H1 (cell line): ENCODE data around the gene CRISPLD2. TPM values are rescaled to one million over a fixed set of nuclear protein-coding genes. Genes with fewer than 3 reads are reported as not detected.

ENCODE experiments used
- CTCF ChIA-PET: fragments of 300-600 bp; sonication (Branson Sonifier 250); formaldehyde crosslinking; loops from one replicate; lab custom pipeline; 2021; ENCODE audit not compliant: partially characterized antibody; lab: Charles Lee
- POLR2A ChIA-PET: fragments of 300-600 bp; sonication (Branson Sonifier 250); formaldehyde crosslinking; loops from one replicate; lab custom pipeline; 2021; ENCODE audit warnings: inconsistent platforms; ENCODE audit not compliant: partially characterized antibody; lab: Charles Lee
- DNase-seq, 2 experiments: peaks; one replicate each; pipeline versions ENCODE4 v3.0.0 to v3.0.0-alpha.2; 2010 to 2022; ENCODE audit warnings: low spot score in 2 of 2, low read depth in 1 of 2, mixed read lengths in 1 of 2
- FAIRE-seq: peaks from 2 replicates; lab custom pipeline; 2011; peaks lifted over from hg19 to GRCh38; lab: Jason Lieb, UNC
- H2AFZ ChIP-seq: 2 replicates; pipeline ENCODE4 v1.8.1; 2012; ENCODE audit warnings: low read length, inconsistent platforms
- H2AK5ac ChIP-seq: 2 replicates; pipeline ENCODE4 v1.6.1; 2013; ENCODE audit warnings: low read depth, low read length
- H2BK120ac ChIP-seq: replicated peaks from 2 replicates; pipeline ENCODE3; 2013; ENCODE audit warnings: low read depth, low read length, inconsistent platforms
- H2BK12ac ChIP-seq: 2 replicates; pipeline ENCODE4 v1.6.1; 2013; ENCODE audit warnings: low read depth, low read length
- H2BK15ac ChIP-seq: 2 replicates; pipeline ENCODE4 v1.6.1; 2013; ENCODE audit warnings: low read length
- H2BK20ac ChIP-seq: 2 replicates; pipeline ENCODE4 v1.6.1; 2013; ENCODE audit warnings: low read length
- H2BK5ac ChIP-seq: 2 replicates; pipeline ENCODE4 v1.6.1; 2013; ENCODE audit warnings: low read depth, low read length
- H3K14ac ChIP-seq: 2 replicates; pipeline ENCODE4 v1.6.1; 2013; ENCODE audit warnings: inconsistent platforms; ENCODE audit not compliant: insufficient read length
- H3K18ac ChIP-seq: 2 replicates; pipeline ENCODE4 v1.6.1; 2013; ENCODE audit warnings: low read length; ENCODE audit errors: extremely low read depth
- H3K23ac ChIP-seq: 2 replicates; pipeline ENCODE4 v1.6.1; 2013; ENCODE audit warnings: inconsistent platforms; ENCODE audit not compliant: insufficient read length
- H3K23me2 ChIP-seq: 2 replicates; pipeline ENCODE4 v1.6.1; 2013; ENCODE audit warnings: low read depth, low read length
- H3K27ac ChIP-seq: 2 replicates; pipeline ENCODE4 v1.6.1; 2011; ENCODE audit warnings: low read depth, low read length, inconsistent platforms
- H3K27me3 ChIP-seq, 4 experiments: replicated peaks in 1 of 4; 1 replicate in 1 of 4; 2 replicates in 3 of 4; pipeline versions ENCODE4 v1.6.1 to v1.8.1; 2011 to 2013; ENCODE audit warnings: low read length in 3 of 4, mild to moderate bottlenecking in 3 of 4, inconsistent platforms in 2 of 4, mixed read lengths in 2 of 4, moderate library complexity in 1 of 4; ENCODE audit not compliant: control insufficient read depth in 3 of 4, insufficient read depth in 3 of 4; ENCODE audit errors: extremely low read depth in 1 of 4
- H3K36me3 ChIP-seq, 4 experiments: 2 replicates each; pipeline versions ENCODE4 v1.6.1 to v1.8.1; 2011 to 2013; ENCODE audit warnings: mild to moderate bottlenecking in 4 of 4, low read length in 3 of 4, moderate library complexity in 2 of 4, control low read depth in 1 of 4, inconsistent platforms in 1 of 4; ENCODE audit not compliant: insufficient read depth in 4 of 4, control insufficient read depth in 2 of 4
- H3K4ac ChIP-seq: replicated peaks from 2 replicates; pipeline ENCODE3; 2013; ENCODE audit warnings: low read length, low read depth, mixed read lengths, inconsistent platforms; ENCODE audit not compliant: insufficient read length
- H3K4me1 ChIP-seq, 4 experiments: replicated peaks in 1 of 4; 1 replicate in 1 of 4; 2 replicates in 3 of 4; pipeline versions ENCODE4 v1.6.1 to v1.8.1; 2011 to 2013; ENCODE audit warnings: low read length in 3 of 4, inconsistent platforms in 2 of 4, mixed read lengths in 1 of 4; ENCODE audit not compliant: insufficient read depth in 4 of 4, control insufficient read depth in 3 of 4
- H3K4me2 ChIP-seq, 2 experiments: 2 replicates each; pipeline versions ENCODE4 v1.6.1 to v1.8.1; 2011 to 2013; ENCODE audit warnings: low read depth in 2 of 2, low read length in 2 of 2, control low read depth in 1 of 2, inconsistent platforms in 1 of 2, mild to moderate bottlenecking in 1 of 2; ENCODE audit not compliant: insufficient read depth in 1 of 2
- H3K4me3 ChIP-seq, 4 experiments: fragments of 200-600, 300-600 bp in 1 of 4; sonication (generic), shearing (Covaris generic), sonication (Bioruptor Twin) in 1 of 4; 2 replicates each; pipeline versions ENCODE4 v1.5.1 to v1.8.1; 2011 to 2016; ENCODE audit warnings: low read length in 4 of 4, low read depth in 3 of 4, control low read depth in 2 of 4, inconsistent platforms in 2 of 4, mild to moderate bottlenecking in 2 of 4, mixed read lengths in 1 of 4, moderate library complexity in 1 of 4; ENCODE audit not compliant: insufficient read depth in 2 of 4; ENCODE audit errors: extremely low read depth in 1 of 4
- H3K56ac ChIP-seq: replicated peaks from 2 replicates; pipeline ENCODE3; 2013; ENCODE audit warnings: low read depth, mild to moderate bottlenecking, mixed read lengths, low read length, inconsistent platforms; ENCODE audit not compliant: insufficient read length
- H3K79me1 ChIP-seq: 2 replicates; pipeline ENCODE4 v1.6.1; 2013; ENCODE audit warnings: low read depth, low read length, control low read depth
- H3K79me2 ChIP-seq, 2 experiments: 2 replicates each; pipeline versions ENCODE4 v1.6.1 to v1.8.1; 2012 to 2013; ENCODE audit warnings: low read length in 2 of 2, mild to moderate bottlenecking in 2 of 2, inconsistent platforms in 1 of 2; ENCODE audit not compliant: insufficient read depth in 2 of 2, control insufficient read depth in 1 of 2
- H3K9ac ChIP-seq, 4 experiments: replicated peaks in 1 of 4; 1 replicate in 1 of 4; 2 replicates in 3 of 4; pipeline versions ENCODE4 v1.6.1 to v1.8.1; 2011 to 2013; ENCODE audit warnings: low read depth in 3 of 4, low read length in 3 of 4, control low read depth in 2 of 4, mild to moderate bottlenecking in 2 of 4, moderate library complexity in 2 of 4, inconsistent platforms in 1 of 4; ENCODE audit errors: extremely low read depth in 1 of 4
- H3K9me3 ChIP-seq, 2 experiments: 2 replicates each; pipeline versions ENCODE4 v1.6.1 to v1.8.1; 2012 to 2013; ENCODE audit warnings: mild to moderate bottlenecking in 2 of 2, moderate library complexity in 2 of 2, control low read depth in 1 of 2, inconsistent platforms in 1 of 2, low read depth in 1 of 2, low read length in 1 of 2, mixed read lengths in 1 of 2; ENCODE audit not compliant: insufficient read depth in 2 of 2
- H4K20me1 ChIP-seq, 2 experiments: replicated peaks in 1 of 2; 2 replicates each; pipeline versions ENCODE3 to v1.8.1; 2011 to 2013; ENCODE audit warnings: inconsistent platforms in 2 of 2, low read length in 2 of 2, mild to moderate bottlenecking in 1 of 2; ENCODE audit not compliant: insufficient read depth in 2 of 2, control insufficient read depth in 1 of 2
- H4K5ac ChIP-seq: 2 replicates; pipeline ENCODE4 v1.6.1; 2013; ENCODE audit warnings: low read length, low read depth, mixed read lengths, inconsistent platforms; ENCODE audit not compliant: insufficient read length
- H4K8ac ChIP-seq: 2 replicates; pipeline ENCODE4 v1.8.0; 2013; ENCODE audit warnings: mild to moderate bottlenecking, moderate library complexity, low read length, inconsistent platforms; ENCODE audit not compliant: insufficient read depth; ENCODE audit errors: extremely low read depth
- H4K91ac ChIP-seq: replicated peaks from 2 replicates; pipeline ENCODE3; 2013; ENCODE audit warnings: low read length, mixed read lengths, inconsistent platforms; ENCODE audit not compliant: insufficient read length
- ATF3 ChIP-seq: IDR thresholded peaks from 2 replicates; pipeline ENCODE4 v1.6.1; 2011; ENCODE audit warnings: low read depth, mild to moderate bottlenecking, low read length; ENCODE audit not compliant: insufficient read depth
- GABPA ChIP-seq: IDR thresholded peaks from 2 replicates; pipeline ENCODE4 v1.6.1; 2011; ENCODE audit warnings: mild to moderate bottlenecking, low read length, moderate library complexity, borderline replicate concordance; ENCODE audit not compliant: insufficient read depth
- GTF2F1 ChIP-seq: IDR thresholded peaks from 2 replicates; pipeline ENCODE4 v1.6.1; 2012; ENCODE audit warnings: low read depth, low read length, improper control_type of control experiment, borderline replicate concordance
- KDM1A ChIP-seq: fragments of 200-600, 300-600 bp; sonication (generic); IDR thresholded peaks from 2 replicates; pipeline ENCODE4 v1.7.1; 2016; ENCODE audit warnings: mild to moderate bottlenecking, low read length, borderline replicate concordance
- MAFK ChIP-seq: IDR thresholded peaks from 2 replicates; pipeline ENCODE4 v1.6.1; 2012; ENCODE audit warnings: low read depth, mild to moderate bottlenecking, improper control_type of control experiment, low read length
- MAX ChIP-seq: IDR thresholded peaks from 2 replicates; pipeline ENCODE4 v1.6.1; 2012; ENCODE audit warnings: inconsistent platforms
- NRF1 ChIP-seq: IDR thresholded peaks from 2 replicates; pipeline ENCODE4 v1.6.1; 2011; ENCODE audit warnings: mild to moderate bottlenecking, low read depth, low read length, improper control_type of control experiment
- POLR2A ChIP-seq, 2 experiments: IDR thresholded peaks; 1 replicate in 1 of 2; 2 replicates in 1 of 2; pipeline ENCODE4 v1.6.1; 2011; ENCODE audit warnings: low read depth in 2 of 2, low read length in 2 of 2, mild to moderate bottlenecking in 2 of 2; ENCODE audit errors: control extremely low read depth in 1 of 2
- SIX5 ChIP-seq: IDR thresholded peaks from 2 replicates; pipeline ENCODE4 v1.6.1; 2011; ENCODE audit warnings: mild to moderate bottlenecking, low read depth, low read length
- SP4 ChIP-seq: IDR thresholded peaks from 2 replicates; pipeline ENCODE4 v1.6.1; 2012; ENCODE audit warnings: low read length, inconsistent platforms
- SUZ12 ChIP-seq: fragments of 200-600 bp; sonication (generic); IDR thresholded peaks from 2 replicates; pipeline ENCODE4 v1.6.1; 2012; ENCODE audit warnings: mild to moderate bottlenecking, inconsistent platforms, low read length, moderate library complexity, mixed read lengths
- WGBS, 2 experiments: shearing (Covaris generic) in 1 of 2; methylation state at CpG; one replicate each; pipeline versions ENCODE4 v1.1.6 to v1.1.7; 2013 to 2015; ENCODE audit warnings: low lambda C conversion rate in 2 of 2, mixed read lengths in 2 of 2, inconsistent platforms in 1 of 2, low coverage in 1 of 2, missing lambda C conversion rate in 1 of 2; ENCODE audit not compliant: insufficient replicate concordance in 2 of 2, insufficient coverage in 1 of 2, insufficient read length in 1 of 2; ENCODE audit errors: extremely low coverage in 1 of 2, missing lambda C conversion rate in 1 of 2; 5-methylcytosine and 5-hydroxymethylcytosine counted together
- polyA plus RNA-seq, 7 experiments: library from polyadenylated mRNA; depleted of rRNA in 3 of 7; stranded (reverse) in 5 of 7; unstranded in 2 of 7; fragments of >200 nt in 5 of 7; fragments of 200-250 nt in 2 of 7; gene quantifications; 1 replicate in 5 of 7; 2 replicates in 1 of 7; 4 replicates in 1 of 7; pipeline versions ENCODE4 v1.2.1 to v1.2.3, GENCODE V29; 2011 to 2013; ENCODE audit warnings: missing spikeins in 2 of 7, mixed read lengths in 2 of 7
- total RNA-seq: library from RNA; stranded (reverse); fragmentation: NEBNext Ultra II Directional; extraction: Animal tissue kit (Norgen Biotek cat#: 25700); gene quantifications from 2 replicates; pipeline ENCODE4 v1.2.1, GENCODE V29; 2021

The CRISPLD2 gene
- total and polyA plus RNA-seq, 2 of the 8 experiments (the other 6 are each of a cell fraction or from before 2014, with no cell fraction given) = 2.7 to 5.1 TPM

- CTCF ChIA-PET = interaction anchor here (0.7 to 2.5 kb wide), 3 partner anchors 14 to 118 kb away, joined by 3 to 11 read pairs (median 3); no protein-coding TSS in a partner anchor
Observed at GRCh38 chr16:84834403-84834772, 14.6 kb downstream of the CRISPLD2 start.

More at GRCh38 chr16:84834403-84834772, 14.6 kb downstream of the CRISPLD2 start:
- no peak overlapping the region for H2AK5ac ChIP-seq
- FAIRE-seq = no peak
- H2BK15ac ChIP-seq = no peak overlapping the region
- POLR2A ChIA-PET = interaction anchor here (0.5 to 1.0 kb wide), 2 partner anchors 13 to 14 kb away, joined by 3 read pairs; partner anchors contain the start of gene CRISPLD2
- H3K14ac ChIP-seq = no peak overlapping the region
- no peak overlapping the region for H3K56ac ChIP-seq
- H3K4me3 ChIP-seq = no peak overlapping the region
- H3K23me2 ChIP-seq = no peaks in the 10 kb centered on the region
- TF ChIP-seq GTF2F1 = no peak
- no peak for TF ChIP-seq MAX
- TF ChIP-seq SIX5 = no peak
- no peak for TF ChIP-seq SP4
- no peak for TF ChIP-seq GABPA
- no peak for TF ChIP-seq ATF3
- no peak for TF ChIP-seq KDM1A
- no peak for TF ChIP-seq POLR2A (IDR thresholded peaks at IDR 0.05; ENCODE audit: control extremely low read depth in 1 of 2, low read depth in 2 of 2, low read length in 2 of 2)
- TF ChIP-seq SUZ12 = no peak
- no peak for TF ChIP-seq NRF1
- no peak for TF ChIP-seq MAFK
- TF ChIP-seq, all 59 proteins: peak for 0
- H3K36me3 ChIP-seq = no peaks in the 10 kb centered on the region
- H4K8ac ChIP-seq = no peak overlapping the region
- H2AFZ ChIP-seq = no peak overlapping the region
- H3K27ac ChIP-seq = no peak overlapping the region
- no peak overlapping the region for H3K4ac ChIP-seq
- H2BK120ac ChIP-seq = no peak overlapping the region
- no peaks in the 10 kb centered on the region for H3K9me3 ChIP-seq
- H2BK20ac ChIP-seq = no peak overlapping the region
- no peak overlapping the region for H2BK5ac ChIP-seq
- no peak overlapping the region for H2BK12ac ChIP-seq
- no peak overlapping the region for H3K9ac ChIP-seq
- WGBS, 2 experiments = 88% methylated on average over 6 of the region's 6 CpGs; no CpG with 5 or more reads in 1 of the 2 experiments
- peaks cover 0 to 7% (median 4%) of the 10 kb centered on the region in 4 experiments; a peak in 5 of 7 replicates for H3K4me1 ChIP-seq
- H3K79me2 ChIP-seq = no peaks in the 10 kb centered on the region
- H3K4me2 ChIP-seq = no peak overlapping the region
- no peak for DNase-seq
- H4K5ac ChIP-seq = no peak overlapping the region
- H3K27me3 ChIP-seq = no peaks in the 10 kb centered on the region; a peak in 1 of 7 replicates
- no peak overlapping the region for H3K18ac ChIP-seq
- no peak overlapping the region for H3K23ac ChIP-seq
- no peak overlapping the region for H4K91ac ChIP-seq
- no peaks in the 10 kb centered on the region for H4K20me1 ChIP-seq
- no peaks in the 10 kb centered on the region for H3K79me1 ChIP-seq
